ENCODE results near the gene C4A.
A peak's percentile ranks its signal among the peaks of the same experiment; 100 is the strongest.
"Not testable (repeated sequence)": the region's sequence is repeated elsewhere in the genome, so short reads cannot be mapped to it uniquely, and the experiment has no call there.

The C4A gene

GRCh38 chr6:31961616-31962015 is 20.2 kb upstream of the C4A start:
- no peak for DNase-seq

- no peak for DNase-seq
Observed at GRCh38 chr6:31963921-31964320, 17.9 kb upstream of the C4A start.

GRCh38 chr6:31965700-31966099 is 16.2 kb upstream of the C4A start:
- no peak for DNase-seq

DNA sequence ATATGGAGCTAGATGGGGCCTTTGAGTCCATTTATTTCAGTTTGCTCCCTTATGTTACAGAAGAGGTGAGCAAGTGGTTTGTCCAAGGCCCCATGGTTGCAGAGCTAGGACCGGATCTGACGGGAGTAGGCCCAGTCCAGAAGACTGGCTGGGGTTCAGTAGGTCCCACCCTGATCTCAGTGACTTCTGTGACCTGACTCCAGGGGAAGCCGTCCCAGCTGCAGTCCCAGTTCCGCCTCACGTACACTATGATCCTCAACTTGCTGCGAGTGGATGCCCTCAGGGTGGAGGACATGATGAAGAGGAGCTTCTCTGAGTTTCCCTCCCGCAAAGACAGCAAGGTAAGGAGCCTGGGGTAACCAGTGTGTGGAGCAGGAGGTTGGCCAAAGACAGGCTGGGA is 15.4 kb upstream of the C4A start:
- DNase-seq = no peak

DNA sequence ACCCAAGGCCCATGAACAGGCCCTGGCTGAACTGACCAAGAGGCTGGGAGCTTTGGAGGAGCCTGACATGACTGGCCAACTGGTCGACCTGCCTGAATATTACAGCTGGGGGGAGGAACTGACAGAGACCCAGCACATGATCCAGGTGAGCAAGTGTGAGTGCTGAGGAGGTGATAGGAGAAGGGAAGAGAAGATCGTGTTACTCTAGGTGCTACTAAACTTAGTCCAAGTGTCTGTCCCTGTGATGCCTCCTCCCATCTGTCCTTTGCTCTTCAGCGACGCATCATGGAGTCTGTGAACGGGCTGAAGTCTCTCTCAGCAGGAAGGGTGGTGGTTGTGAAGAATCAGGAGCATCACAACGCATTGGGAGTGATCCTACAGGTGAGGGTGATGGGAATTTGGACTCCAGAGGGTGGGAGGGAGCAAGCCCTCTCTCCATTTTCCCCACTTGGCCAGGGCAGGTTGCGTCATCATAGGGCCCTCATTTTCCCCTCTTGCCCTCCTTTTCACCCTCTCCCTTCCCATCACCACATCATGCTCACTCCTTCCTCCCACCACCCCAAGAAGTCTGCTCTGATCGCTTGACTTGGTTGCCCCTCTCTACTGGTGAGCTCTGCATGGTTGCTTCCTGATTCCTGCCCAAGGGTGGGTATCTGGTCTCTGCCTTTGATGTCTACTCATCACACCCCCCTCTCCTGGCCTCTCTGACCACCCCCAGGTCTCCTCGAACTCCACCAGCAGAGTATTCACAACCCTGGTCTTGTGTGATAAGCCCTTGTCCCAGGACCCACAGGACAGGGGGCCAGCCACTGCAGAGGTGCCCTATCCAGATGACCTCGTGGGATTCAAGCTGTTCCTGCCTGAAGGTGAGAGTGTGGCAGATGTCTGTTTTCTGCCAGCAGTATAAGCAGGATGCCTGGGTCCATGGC is 14.6 kb upstream of the C4A start:
- DNase-seq = no peak

DNA sequence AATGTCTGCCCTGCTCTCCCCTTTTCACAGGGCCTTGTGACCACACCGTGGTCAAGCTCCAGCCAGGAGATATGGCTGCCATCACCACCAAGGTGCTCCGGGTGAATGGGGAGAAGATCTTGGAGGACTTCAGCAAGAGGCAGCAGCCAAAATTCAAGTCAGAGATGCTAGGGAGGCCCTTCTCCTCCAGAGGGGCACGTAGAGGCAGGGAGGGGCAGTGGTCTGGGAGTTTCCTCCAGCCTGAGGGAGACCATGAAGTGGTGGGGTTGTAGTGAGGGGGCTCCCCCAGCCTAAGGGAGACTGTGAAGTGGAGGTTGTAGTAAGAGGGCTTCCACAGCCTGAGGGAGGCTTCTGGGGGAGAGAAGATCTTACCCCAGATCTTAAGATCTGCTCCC is 13.9 kb upstream of the C4A start:
- no peak for DNase-seq

GRCh38 chr6:31968326-31968725 is 13.5 kb upstream of the C4A start:
- DNase-seq = no peak

DNA sequence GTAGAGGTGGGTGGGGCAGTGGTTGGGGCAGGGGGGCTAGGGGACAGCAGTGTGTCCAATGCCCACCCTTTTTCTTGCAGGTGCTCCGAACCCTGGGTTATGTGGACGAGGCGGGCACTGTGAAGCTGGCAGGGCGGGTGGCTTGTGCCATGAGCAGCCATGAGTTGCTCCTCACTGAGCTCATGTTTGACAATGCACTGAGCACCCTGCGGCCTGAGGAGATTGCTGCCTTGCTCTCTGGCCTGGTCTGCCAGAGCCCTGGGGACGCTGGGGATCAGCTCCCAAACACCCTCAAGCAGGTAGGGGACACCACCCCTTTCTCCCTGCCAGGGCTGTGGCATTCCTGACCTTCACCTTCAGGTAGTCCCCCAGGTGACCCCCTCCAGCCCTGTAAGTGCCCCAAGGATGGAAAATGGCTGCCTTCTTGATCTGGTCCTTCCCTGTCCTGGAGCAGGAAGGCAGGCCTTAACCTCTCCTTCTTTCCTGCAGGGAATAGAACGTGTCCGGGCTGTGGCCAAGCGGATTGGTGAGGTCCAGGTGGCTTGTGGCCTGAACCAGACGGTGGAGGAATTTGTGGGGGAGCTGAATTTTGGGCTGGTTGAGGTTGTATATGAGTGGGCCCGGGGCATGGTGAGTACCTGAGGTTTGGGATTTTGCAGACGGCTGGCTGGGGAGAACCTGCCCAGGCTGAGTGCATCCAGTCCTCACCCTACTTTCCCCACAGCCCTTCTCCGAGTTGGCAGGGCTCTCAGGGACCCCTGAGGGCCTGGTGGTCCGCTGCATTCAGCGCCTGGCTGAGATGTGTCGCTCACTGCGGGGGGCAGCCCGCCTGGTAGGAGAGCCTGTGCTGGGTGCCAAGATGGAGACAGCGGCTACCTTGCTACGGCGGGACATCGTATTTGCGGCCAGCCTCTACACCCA is 12.8 kb upstream of the C4A start:
- no peak for DNase-seq

GRCh38 chr6:31969712-31970603 is 11.9 kb upstream of the C4A start:
- no peak for DNase-seq

DNA sequence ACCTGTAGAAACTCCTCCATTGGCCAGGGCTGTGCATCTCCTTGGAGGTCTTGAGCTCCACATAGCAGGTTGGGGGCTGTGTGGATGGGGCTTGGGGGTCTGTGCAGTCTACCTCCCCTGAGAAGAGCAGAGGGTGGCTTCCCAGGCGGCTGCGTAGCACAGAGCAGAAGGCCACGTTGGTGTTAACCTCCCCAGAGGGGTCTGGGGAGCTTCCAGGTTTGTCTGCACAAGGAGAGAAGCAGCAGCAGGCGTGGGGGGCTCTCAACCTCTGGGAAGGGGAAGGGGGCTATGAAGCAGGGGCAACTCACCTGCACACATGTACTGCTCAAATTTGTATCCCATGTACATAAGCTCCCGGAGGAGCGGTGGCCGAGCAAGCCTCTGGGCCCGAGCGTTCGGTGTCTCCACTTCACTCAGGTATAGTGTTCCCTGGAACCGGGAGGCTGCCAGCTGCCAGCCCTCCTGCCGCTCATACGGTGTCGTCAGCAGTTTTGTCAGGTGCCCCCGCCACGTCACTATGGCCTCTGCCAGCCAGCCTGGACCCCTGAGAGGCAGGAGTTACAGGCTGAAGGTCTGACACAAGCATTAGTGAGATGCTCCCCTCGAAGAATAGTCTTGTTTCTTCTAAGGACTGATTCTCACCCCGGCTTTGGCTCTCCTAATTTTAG is 11.1 kb upstream of the C4A start:
- no peak for DNase-seq

- no peak for DNase-seq
Observed at GRCh38 chr6:31971279-31971992, 10.4 kb upstream of the C4A start.

DNA sequence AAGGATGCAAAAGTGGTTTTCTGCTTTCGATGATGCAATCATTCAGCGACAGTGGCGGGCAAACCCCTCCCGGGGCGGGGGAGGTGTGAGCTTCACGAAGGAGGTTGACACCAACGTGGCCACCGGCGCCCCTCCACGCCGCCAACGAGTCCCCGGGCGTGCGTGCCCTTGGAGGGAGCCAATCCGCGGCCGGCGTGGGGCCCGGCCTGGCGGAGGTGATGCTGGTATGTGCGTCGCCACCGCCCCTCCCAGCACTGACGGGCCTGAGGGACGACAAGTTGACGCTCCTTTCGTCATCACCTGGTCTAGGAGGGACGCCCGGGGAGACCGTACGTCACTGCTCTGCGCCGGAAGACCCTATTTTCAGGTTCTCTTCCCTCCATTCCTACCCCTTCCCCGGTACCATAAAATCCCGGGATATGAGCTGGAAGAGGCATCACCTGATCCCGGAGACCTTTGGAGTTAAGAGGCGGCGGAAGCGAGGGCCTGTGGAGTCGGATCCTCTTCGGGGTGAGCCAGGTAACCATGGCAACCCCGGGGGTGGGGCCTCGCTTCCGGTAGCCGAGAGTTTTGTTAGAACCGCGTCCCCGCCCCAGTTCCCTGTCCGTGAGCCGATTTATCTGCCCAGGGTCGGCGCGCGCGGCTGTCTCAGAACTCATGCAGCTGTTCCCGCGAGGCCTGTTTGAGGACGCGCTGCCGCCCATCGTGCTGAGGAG is 9.7 kb upstream of the C4A start, which contains the start of gene DXO:
TSS of gene DXO (minus strand) at position 146 of the 716 bp plus-strand sequence. CDS start 463 bp downstream, outside the sequence.
- DNase-seq = peak; percentile 73

DNA sequence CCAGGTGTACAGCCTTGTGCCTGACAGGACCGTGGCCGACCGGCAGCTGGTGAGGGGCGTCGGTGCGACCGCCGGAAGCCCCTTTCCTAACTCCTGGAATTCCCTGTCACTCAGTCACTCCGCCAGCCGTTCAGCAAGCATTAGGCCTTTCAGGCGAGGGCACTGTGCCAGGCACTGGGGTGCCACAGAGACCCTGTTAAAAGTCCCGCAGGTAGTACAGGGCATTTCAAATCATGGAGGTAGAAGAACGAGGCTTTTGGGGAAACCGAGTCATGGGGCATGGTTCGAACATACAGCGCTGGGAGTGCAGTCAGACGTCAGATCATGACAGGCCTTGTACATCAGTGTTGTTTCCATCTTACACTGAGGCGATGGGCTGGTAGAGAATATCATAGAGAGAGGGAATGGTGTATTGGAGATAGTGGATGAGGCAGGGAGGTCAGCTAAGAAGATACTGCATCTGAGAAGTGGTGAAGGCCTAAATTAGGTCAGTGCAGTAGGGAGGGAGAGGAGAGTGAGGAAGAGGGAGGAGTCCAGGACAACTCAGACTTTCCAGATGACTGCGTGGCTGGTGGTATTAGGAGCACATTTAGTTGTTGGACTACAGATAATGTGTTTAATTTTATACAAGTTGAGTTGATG is 9.0 kb upstream of the C4A start:
- no peak for DNase-seq

- DNase-seq = not testable (repeated sequence)
Observed at GRCh38 chr6:31976065-31976464, 5.8 kb upstream of the C4A start.

DNA sequence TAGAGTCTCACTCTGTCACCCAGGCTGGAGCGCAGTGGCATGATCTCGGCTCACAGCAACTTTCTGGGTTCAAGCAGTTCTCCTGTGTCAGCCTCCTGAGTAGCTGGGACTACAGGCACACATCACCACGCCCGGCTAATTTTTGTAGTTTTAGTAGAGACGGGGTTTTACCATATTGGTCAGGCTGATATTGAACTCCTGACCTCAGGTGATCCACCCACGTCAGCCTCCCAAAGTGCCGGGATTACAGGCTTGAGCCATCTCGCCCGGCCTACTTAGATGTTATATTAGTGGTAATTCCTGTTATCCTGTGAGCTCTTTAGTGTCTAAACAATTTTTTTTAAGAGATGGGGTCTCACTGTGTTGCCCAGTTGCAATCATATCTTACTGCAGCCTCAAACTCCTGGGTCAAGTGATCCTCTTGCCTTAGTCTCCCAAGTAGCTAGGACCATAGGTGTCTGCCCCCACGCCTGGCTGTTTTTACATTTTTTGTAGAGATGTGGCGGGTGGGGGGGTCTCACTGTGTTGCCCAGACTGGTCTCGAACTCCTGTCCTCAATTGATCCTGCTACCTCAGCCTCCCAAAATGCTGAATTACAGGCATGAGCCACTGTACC is 3.9 kb upstream of the C4A start:
- no peak for DNase-seq

DNA sequence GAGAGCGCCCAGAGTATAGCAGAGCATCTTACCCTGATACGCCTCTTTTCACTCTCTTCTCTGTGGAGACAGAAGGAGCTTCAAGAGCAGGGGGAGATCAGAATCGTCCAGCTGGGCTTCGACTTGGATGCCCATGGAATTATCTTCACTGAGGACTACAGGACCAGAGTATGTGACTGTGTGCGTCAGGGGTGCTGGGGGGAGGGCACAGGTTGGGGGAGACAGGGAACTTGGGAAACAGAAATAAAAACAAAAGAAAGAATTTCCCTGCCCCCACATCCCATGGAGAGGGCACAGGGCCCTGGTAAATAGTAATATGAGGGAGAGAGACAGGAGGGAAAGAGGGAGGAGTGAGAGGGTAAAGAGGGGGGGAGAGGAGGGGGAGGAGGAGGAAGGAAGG is 3.0 kb upstream of the C4A start:
- no peak for DNase-seq

- no peak for DNase-seq
Observed at GRCh38 chr6:31979238-31979898, 2.5 kb upstream of the C4A start.

DNA sequence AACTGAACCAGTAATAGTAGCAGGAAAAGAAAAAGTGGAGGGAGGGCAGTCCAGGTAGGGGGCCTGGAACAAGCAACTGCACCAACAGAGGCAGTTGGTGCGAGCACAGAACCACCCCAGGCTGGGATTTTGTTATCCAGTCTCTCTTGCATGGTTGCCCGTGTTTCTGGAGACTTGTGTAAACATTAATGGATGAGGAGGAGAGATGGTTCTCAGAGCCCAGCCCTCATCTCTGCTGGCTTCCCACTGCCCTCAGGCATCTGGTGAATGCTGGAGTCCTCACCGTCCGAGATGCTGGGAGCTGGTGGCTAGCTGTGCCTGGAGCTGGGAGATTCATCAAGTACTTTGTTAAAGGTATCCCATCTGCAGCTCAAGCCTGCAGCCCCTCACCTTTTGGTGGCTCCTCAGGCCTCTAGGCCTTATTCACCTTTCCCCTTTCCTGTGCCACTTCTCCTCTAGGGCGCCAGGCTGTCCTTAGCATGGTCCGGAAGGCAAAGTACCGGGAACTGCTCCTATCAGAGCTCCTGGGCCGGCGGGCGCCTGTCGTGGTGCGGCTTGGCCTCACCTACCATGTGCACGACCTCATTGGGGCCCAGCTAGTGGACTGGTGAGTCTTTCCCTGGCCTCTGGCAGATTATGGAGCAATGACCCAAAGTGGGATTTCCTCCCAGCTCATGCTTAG is 1.5 kb upstream of the C4A start:
- not testable (repeated sequence) for DNase-seq
